ENCODE data around the gene TCP11. TPM values are rescaled to one million over a fixed set of nuclear protein-coding genes. Genes with fewer than 3 reads are reported as not detected.

Gene TCP11
- total RNA-seq, 1 experiment from 2014 or later = not detected

DNA sequence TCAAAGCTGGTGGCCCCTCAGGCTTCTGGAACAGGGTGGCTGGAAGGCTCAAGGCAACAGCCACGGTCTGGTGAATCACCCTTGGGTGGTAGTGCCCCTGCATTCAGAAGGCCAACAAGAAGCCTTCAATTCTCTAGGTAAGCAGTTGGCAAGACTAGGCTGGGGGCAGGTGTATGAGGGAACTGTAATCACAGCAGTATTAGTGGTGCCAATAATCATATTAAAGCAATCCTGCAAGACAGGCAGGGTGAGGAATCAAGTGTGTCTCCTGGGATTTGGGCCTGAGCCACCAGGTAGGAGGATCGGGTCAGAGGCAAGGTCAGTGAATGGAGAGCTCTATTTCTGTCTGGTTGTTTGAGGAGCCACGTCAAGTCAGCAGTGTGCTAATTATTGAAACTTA lies 47.7 kb upstream of the TCP11 start:
- H3K4me1 ChIP-seq (ENCODE audit: insufficient read depth, low read length) = no peaks in the 10 kb centered on the region; the same call in 1 of the 2 replicates
- no peaks in the 10 kb centered on the region for H4K20me1 ChIP-seq (ENCODE audit: control insufficient read depth, insufficient read depth, insufficient read length)
- Mint-ChIP-seq H3K4me1 (peaks cover 14 to 29% of the 10 kb centered on the region in 2 experiments), H3K4me3 (no peak overlapping the region), H3K27ac (no peak overlapping the region), H3K27me3 (ENCODE audit: low read depth) (peaks cover 28% of the 10 kb centered on the region), H3K36me3 (ENCODE audit: insufficient read depth in 1 of 3, low read depth in 3 of 3) (no peaks in the 10 kb centered on the region), H3K9me3 (peaks cover 0 to 3% of the 10 kb centered on the region in 2 experiments; a peak in 1 of 5 replicates)
- no peak overlapping the region for H3K4ac ChIP-seq (ENCODE audit: low read depth, low read length)
- no peak overlapping the region for H3K27ac ChIP-seq (ENCODE audit: insufficient read length, low read depth, low read length)
- H2AFZ ChIP-seq (ENCODE audit: low read length) = no peak overlapping the region
- no peak overlapping the region for H3T11ph ChIP-seq (ENCODE audit: low read length)
- no peak overlapping the region for H2BK12ac ChIP-seq (ENCODE audit: insufficient read length, low read depth, low read length)
- no peak overlapping the region for H3K56ac ChIP-seq (ENCODE audit: insufficient read length, low read depth, low read length)
- H3K27me3 ChIP-seq (ENCODE audit: insufficient read depth, low read length) = no peaks in the 10 kb centered on the region
- no peak overlapping the region for H2BK5ac ChIP-seq (ENCODE audit: insufficient read length, low read length)
- WGBS (ENCODE audit: extremely low coverage, insufficient read length, low lambda C conversion rate) = no CpG with 5 or more reads among the region's 3 CpGs
- H3K79me2 ChIP-seq (ENCODE audit: insufficient read depth, low read length) = no peaks in the 10 kb centered on the region
- H2AK5ac ChIP-seq (ENCODE audit: insufficient read length, low read length) = no peak overlapping the region
- H4K91ac ChIP-seq (ENCODE audit: insufficient read length, low read depth, low read length) = no peak overlapping the region
- no peak overlapping the region for H3K9ac ChIP-seq (ENCODE audit: extremely low read depth, insufficient read length, low read length)
- H4K5ac ChIP-seq (ENCODE audit: insufficient read length, low read depth, low read length) = no peak overlapping the region
- no peak for DNase-seq
- no peak overlapping the region for H2BK120ac ChIP-seq (ENCODE audit: low read depth, low read length, poor library complexity, severe bottlenecking)
- no peaks in the 10 kb centered on the region for H3K23me2 ChIP-seq (ENCODE audit: insufficient read length, low read depth, low read length, poor library complexity, severe bottlenecking)
- no peaks in the 10 kb centered on the region for H3K9me3 ChIP-seq (ENCODE audit: control insufficient read depth, low read depth, low read length)
- no peak overlapping the region for H2BK15ac ChIP-seq (ENCODE audit: low read depth, low read length)
- no peak overlapping the region for H3K18ac ChIP-seq (ENCODE audit: insufficient read length, low read depth, low read length)
- 0 out of 2 replicates have a peak overlapping the region, but pooled peaks have one; percentile 29 for H3K14ac ChIP-seq (ENCODE audit: insufficient read depth, low read length)
- H3K4me2 ChIP-seq (ENCODE audit: insufficient read depth, insufficient read length, low read length) = no peak overlapping the region
- H3K79me1 ChIP-seq (ENCODE audit: insufficient read depth, low read depth, low read length, poor library complexity, severe bottlenecking) = no peaks in the 10 kb centered on the region
- no peak overlapping the region for H2BK20ac ChIP-seq (ENCODE audit: low read depth, low read length, poor library complexity, severe bottlenecking)
- TF ChIP-seq, protein P1, sequence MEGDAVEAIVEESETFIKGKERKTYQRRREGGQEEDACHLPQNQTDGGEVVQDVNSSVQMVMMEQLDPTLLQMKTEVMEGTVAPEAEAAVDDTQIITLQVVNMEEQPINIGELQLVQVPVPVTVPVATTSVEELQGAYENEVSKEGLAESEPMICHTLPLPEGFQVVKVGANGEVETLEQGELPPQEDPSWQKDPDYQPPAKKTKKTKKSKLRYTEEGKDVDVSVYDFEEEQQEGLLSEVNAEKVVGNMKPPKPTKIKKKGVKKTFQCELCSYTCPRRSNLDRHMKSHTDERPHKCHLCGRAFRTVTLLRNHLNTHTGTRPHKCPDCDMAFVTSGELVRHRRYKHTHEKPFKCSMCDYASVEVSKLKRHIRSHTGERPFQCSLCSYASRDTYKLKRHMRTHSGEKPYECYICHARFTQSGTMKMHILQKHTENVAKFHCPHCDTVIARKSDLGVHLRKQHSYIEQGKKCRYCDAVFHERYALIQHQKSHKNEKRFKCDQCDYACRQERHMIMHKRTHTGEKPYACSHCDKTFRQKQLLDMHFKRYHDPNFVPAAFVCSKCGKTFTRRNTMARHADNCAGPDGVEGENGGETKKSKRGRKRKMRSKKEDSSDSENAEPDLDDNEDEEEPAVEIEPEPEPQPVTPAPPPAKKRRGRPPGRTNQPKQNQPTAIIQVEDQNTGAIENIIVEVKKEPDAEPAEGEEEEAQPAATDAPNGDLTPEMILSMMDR (conservative IDR thresholded peaks at IDR 0.05) = no peak
- no peak overlapping the region for H4K8ac ChIP-seq (replicated peaks; ENCODE audit: insufficient read length, low read depth, low read length)
- no peak overlapping the region for H3K23ac ChIP-seq (ENCODE audit: insufficient read length, low read depth, low read length)
